ENCODE measurements around the gene GRK2.
A peak's percentile ranks its signal among the peaks of the same experiment; 100 is the strongest.

Gene GRK2

DNA sequence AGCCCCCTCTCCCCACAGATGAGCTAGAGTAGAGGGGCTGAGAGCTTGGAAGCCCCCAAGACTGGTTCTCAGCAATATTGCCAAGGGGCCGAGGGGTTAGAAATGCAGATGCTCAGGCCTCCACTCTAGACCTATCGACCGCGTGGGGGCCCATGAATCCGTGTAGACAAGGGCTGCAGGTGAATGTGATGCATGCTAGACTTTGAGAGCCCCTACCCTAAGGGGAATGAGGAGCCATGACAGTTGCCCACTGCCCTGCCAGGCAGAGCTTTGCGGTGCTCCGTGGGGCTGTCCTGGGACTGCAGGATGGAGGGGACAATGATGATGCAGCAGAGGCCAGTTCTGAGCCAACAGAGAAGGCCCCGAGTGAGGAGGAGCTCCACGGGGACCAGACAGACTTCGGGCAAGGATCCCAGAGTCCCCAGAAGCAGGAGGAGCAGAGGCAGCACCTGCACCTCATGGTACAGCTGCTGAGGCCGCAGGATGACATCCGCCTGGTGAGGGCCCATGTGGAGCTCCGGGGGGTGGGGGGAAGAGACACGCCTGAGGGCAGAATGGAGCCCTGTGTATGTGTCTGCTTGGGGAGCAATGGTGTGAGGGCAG, 38.3 kb downstream of the GRK2 start:
- in situ Hi-C loops (cut with MboI; ENCODE audit: low sequenced_read_pairs, unreplicated experiment) = no loop called here
- TF ChIP-seq, protein P1, sequence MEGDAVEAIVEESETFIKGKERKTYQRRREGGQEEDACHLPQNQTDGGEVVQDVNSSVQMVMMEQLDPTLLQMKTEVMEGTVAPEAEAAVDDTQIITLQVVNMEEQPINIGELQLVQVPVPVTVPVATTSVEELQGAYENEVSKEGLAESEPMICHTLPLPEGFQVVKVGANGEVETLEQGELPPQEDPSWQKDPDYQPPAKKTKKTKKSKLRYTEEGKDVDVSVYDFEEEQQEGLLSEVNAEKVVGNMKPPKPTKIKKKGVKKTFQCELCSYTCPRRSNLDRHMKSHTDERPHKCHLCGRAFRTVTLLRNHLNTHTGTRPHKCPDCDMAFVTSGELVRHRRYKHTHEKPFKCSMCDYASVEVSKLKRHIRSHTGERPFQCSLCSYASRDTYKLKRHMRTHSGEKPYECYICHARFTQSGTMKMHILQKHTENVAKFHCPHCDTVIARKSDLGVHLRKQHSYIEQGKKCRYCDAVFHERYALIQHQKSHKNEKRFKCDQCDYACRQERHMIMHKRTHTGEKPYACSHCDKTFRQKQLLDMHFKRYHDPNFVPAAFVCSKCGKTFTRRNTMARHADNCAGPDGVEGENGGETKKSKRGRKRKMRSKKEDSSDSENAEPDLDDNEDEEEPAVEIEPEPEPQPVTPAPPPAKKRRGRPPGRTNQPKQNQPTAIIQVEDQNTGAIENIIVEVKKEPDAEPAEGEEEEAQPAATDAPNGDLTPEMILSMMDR (IDR thresholded peaks at IDR 0.05; ENCODE audit: borderline replicate concordance, control extremely low read depth, extremely low read depth, insufficient read depth, missing control alignments) = no peak

DNA sequence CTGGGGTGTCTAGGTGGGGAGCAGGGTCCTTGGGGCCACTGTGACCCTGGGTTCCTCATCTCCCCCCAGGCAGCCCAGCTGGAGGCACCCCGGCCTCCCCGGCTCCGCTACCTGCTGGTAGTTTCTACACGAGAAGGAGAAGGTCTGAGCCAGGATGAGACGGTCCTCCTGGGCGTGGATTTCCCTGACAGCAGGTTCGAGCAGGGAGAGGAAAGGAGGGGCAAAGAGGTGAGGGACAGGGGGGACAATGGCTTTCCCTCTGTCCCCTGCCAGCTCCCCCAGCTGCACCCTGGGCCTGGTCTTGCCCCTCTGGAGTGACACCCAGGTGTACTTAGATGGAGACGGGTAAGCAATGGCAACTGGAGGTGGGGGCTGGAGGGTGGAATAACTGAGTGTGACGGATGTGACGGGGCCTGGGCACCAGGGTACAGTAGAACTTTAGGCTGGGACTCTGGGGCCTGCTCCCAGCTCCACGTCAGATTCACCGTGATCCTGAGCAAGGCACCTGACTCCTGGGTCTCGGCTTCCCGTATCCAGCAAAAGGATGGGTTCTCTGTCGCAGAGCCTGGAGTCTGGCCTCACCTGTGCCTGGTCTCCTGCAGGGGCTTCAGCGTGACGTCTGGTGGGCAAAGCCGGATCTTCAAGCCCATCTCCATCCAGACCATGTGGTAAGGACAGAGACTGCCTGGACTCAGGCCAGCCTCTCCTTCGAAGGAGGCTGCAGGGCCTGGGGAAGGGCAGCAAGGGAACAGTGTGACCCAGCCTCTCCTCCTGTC, 40.7 kb downstream of the GRK2 start:
- peak; percentile 26 for DNase-seq (ENCODE audit: low spot score)
- in situ Hi-C loops (cut with MboI; ENCODE audit: low sequenced_read_pairs, unreplicated experiment) = no loop called here
- TF ChIP-seq, protein P1 (IDR thresholded peaks at IDR 0.05; ENCODE audit: borderline replicate concordance, control extremely low read depth, extremely low read depth, insufficient read depth, missing control alignments) = no peak

More for the DNA sequence above, 38.3 kb downstream of the GRK2 start:
- no peak for DNase-seq (ENCODE audit: low spot score)

DNA sequence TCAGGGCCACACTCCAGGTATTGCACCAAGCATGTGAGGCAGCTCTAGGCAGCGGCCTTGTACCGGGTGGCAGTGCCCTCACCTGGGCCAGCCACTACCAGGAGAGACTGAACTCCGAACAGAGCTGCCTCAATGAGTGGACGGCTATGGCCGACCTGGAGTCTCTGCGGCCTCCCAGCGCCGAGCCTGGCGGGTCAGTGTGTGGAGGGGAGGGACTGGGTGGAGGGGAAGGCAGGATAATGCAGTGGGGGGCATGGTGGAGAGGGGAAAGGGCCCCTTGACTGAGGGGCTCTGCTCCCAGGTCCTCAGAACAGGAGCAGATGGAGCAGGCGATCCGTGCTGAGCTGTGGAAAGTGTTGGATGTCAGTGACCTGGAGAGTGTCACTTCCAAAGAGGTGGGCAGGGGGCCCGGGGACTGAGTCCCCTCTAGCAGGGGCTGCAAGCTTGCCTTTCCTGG, 41.3 kb downstream of the GRK2 start:
- in situ Hi-C loops (cut with MboI; ENCODE audit: low sequenced_read_pairs, unreplicated experiment) = no loop called here
- peak; percentile 13 for DNase-seq (ENCODE audit: low spot score)
- TF ChIP-seq, protein P1 (IDR thresholded peaks at IDR 0.05; ENCODE audit: borderline replicate concordance, control extremely low read depth, extremely low read depth, insufficient read depth, missing control alignments) = no peak

DNA sequence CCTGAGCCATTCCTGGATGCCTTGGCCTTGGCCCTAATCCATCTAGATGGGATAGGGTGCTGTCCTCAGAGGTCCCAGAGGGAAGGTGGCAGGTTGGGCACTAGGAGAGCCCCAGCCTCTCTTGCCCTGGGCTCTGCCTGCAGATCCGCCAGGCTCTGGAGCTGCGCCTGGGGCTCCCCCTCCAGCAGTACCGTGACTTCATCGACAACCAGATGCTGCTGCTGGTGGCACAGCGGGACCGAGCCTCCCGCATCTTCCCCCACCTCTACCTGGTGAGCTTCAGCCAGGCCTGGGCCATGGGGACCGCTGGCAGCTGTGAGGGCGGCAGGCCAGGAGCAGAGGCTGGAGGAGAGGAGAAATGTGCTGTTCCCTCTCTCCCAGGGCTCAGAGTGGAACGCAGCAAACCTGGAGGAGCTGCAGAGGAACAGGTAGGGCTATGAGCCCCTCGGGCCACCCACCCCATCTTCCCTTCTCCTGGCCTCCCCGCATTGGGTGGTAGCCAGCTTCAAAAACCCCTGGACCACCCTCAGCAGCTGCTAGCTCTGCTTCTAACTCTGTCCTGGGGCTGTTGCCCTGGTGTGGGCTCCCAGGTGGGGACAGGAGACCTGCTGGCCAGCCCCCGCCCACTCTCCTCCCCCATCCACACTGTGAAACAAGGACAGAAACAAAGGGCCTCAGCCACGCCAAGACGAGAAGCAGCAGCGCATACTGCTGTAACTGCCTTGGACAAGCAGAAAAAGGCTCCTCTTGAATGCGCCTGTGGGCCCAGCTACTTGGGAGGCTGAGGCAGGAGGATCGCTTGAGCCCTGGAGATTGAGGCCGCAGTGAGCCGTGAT, 42.0 kb downstream of the GRK2 start:
- TF ChIP-seq, protein P1 (IDR thresholded peaks at IDR 0.05; ENCODE audit: borderline replicate concordance, control extremely low read depth, extremely low read depth, insufficient read depth, missing control alignments) = no peak
- no peak for DNase-seq (ENCODE audit: low spot score)
- in situ Hi-C loops (cut with MboI; ENCODE audit: low sequenced_read_pairs, unreplicated experiment) = no loop called here

DNA sequence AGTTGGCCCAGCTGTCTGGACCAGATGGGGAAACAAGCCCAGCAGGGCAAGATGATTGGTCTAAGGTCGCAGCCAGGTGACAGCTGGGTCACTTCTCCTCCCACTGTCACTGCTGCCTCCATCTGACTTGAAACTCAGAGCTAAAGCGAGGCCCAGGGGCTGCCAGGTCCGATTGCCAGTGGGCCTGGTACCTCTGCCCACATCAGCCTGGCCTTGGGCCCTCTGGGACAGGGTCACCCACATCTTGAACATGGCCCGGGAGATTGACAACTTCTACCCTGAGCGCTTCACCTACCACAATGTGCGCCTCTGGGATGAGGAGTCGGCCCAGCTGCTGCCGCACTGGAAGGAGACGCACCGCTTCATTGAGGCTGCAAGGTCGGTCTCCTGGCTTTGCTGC, 42.9 kb downstream of the GRK2 start:
- in situ Hi-C loops (cut with MboI; ENCODE audit: low sequenced_read_pairs, unreplicated experiment) = no loop called here
- DNase-seq (ENCODE audit: low spot score) = no peak
- TF ChIP-seq, protein P1 (IDR thresholded peaks at IDR 0.05; ENCODE audit: borderline replicate concordance, control extremely low read depth, extremely low read depth, insufficient read depth, missing control alignments) = no peak

DNA sequence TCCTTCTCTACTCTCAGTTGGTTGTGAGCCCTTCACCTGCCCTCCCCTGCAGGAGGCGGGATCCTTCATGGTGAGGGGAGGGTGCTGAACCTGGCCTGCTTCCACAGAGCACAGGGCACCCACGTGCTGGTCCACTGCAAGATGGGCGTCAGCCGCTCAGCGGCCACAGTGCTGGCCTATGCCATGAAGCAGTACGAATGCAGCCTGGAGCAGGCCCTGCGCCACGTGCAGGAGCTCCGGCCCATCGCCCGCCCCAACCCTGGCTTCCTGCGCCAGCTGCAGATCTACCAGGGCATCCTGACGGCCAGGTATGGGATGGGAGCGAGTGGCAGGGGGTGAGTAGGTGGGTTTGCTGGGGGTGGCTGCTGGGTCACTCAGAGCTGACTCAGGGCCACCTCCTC, 43.4 kb downstream of the GRK2 start:
- TF ChIP-seq, protein P1 (IDR thresholded peaks at IDR 0.05; ENCODE audit: borderline replicate concordance, control extremely low read depth, extremely low read depth, insufficient read depth, missing control alignments) = no peak
- in situ Hi-C loops (cut with MboI; ENCODE audit: low sequenced_read_pairs, unreplicated experiment) = loop anchor here (5.0 kb wide), 1 partner anchor 47 kb away; no protein-coding TSS in a partner anchor
- no peak for DNase-seq (ENCODE audit: low spot score)

Measured in GM13976 (cell line).